Lower leg skin (tissue), 4 donors: Measurements from ENCODE around the gene FGF2. TPM values are rescaled to one million over a fixed set of nuclear protein-coding genes. Genes with fewer than 3 reads are reported as not detected.
"Not testable (repeated sequence)": the region's sequence is repeated elsewhere in the genome, so short reads cannot be mapped to it uniquely, and the experiment has no call there.

ENCODE experiments used
- DNase-seq, 2 donors: peaks; one replicate each; pipeline ENCODE4 v3.0.0-alpha.2; 2019; ENCODE audit warnings: low spot score in 2 of 2
- H3K4me3 ChIP-seq: fragments of 200-600 bp; sonication (generic); 2 replicates; pipeline ENCODE4 v1.5.1; 2017; ENCODE audit warnings: mild to moderate bottlenecking, low read depth; ENCODE audit not compliant: poor library complexity, severe bottlenecking
- CTCF ChIP-seq, 3 donors: fragments of 450-650 bp; IDR thresholded peaks; one replicate each; pipeline ENCODE4 v1.5.1; 2016; ENCODE audit warnings: antibody characterized with exemption in 3 of 3, mild to moderate bottlenecking in 3 of 3, moderate library complexity in 2 of 3
- POLR2A ChIP-seq, 2 donors: fragments of 450-650 bp; IDR thresholded peaks; one replicate each; pipeline ENCODE4 v1.6.1; 2016 to 2017; ENCODE audit warnings: antibody characterized with exemption in 2 of 2, mild to moderate bottlenecking in 1 of 2, moderate library complexity in 1 of 2
- WGBS, 2 donors: methylation state at CpG; one replicate each; pipeline ENCODE4 v1.1.5; 2018; 5-methylcytosine and 5-hydroxymethylcytosine counted together
- intact Hi-C: fragments of 100-400 bp; cut with DNase I; formaldehyde crosslinking; loops from one replicate; pipeline ENCODE4 v1.15.0; 2023; ENCODE audit warnings: low total_unique reads
- total RNA-seq, 4 donors: library from RNA; depleted of rRNA; stranded (reverse); fragments of >200 nt; gene quantifications; one replicate each; pipeline ENCODE4 v1.1.0, GENCODE V29; 2016

FGF2 gene
- total RNA-seq, 4 donors from 2014 or later: 4.8 to 6.1 (median 5.0) TPM

DNA sequence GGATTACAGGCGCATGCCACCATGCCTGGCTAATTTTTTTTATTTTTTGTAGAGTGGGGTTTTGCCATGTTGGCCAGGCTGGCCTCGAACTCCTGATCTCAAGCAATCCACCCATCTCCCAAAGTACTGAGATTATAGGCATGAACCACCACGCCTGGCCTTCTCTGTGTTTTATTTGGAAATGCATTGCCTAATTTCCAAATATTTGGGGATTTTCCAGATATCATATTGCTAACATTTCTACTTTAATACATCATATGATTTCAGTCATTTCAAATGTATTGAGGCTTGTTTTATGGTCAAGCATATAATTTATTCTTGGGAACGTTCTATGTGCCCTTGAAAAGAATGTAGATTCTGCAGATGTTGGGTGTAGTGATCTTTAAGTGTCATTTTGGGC lies 38.8 kb downstream of the FGF2 start:
- WGBS, 2 donors: 76 to 83% methylated on average over 4 of the region's 4 CpGs
- intact Hi-C loops: no loop called here
- no peak overlapping the region for H3K4me3 ChIP-seq
- TF ChIP-seq CTCF (IDR thresholded peaks at IDR 0.05) (no peak), POLR2A (IDR thresholded peaks at IDR 0.05) (no peak)
- no peak for DNase-seq

DNA sequence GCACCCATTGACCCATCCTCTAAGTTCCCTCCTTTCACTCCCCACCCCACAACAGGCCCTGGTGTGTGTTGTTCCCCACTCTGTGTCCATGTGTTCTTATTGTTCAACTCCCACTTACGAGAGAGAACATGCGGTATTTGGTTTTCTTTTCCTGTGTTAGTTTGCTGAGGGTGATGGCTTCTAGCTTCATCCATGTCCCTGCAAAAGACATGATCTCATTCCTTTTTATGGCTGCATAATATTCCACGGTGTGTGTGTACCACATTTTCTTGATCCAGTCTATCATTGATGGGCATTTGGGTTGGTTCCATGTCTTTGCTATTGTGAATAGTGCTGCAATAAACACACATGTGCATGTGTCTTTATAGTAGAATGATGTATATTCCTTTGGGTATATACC lies 41.6 kb downstream of the FGF2 start:
- H3K4me3 ChIP-seq, DNase-seq, intact Hi-C loops: not testable (repeated sequence)
- 97 to 99% methylated on average over 3 of the region's 3 CpGs for WGBS, 2 donors

DNA sequence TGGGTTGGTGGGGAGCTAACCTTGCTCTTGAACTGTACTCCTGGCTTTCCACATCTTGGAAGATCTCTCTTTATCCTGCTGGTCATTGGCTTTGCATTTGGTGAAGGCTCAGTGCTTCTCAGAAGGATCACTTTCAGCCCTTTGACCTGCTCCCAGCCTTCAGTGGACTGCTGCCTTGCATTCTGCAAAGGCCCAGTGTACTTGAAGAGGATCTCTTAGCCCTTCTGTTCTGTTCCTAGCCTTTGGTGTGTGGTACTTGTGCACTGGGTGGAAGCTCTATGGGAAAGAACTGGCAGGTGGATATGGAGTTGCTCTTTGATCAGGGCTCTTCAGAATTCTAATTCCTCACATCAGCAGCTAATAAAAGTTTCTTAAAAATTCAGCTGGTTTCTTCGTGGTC lies 46.5 kb downstream of the FGF2 start:
- no peak for DNase-seq
- whole genome bisulfite sequencing, 2 donors: 75 to 88% methylated on average over 1 of the region's 1 CpG
- intact Hi-C loops: no loop called here
- no peak for TF ChIP-seq POLR2A (IDR thresholded peaks at IDR 0.05)
- no peak for TF ChIP-seq CTCF (IDR thresholded peaks at IDR 0.05)
- no peak overlapping the region for H3K4me3 ChIP-seq

GRCh38 chr4:122873821-122874593 lies 47.4 kb downstream of the FGF2 start:
- WGBS, 2 donors: 79 to 86% methylated on average over 4 of the region's 4 CpGs
- TF ChIP-seq POLR2A (IDR thresholded peaks at IDR 0.05) (no peak), CTCF (IDR thresholded peaks at IDR 0.05) (no peak)
- no peak overlapping the region for H3K4me3 ChIP-seq
- DNase-seq: no peak
- intact Hi-C loops: no loop called here

- no peak for DNase-seq
- 92% methylated on average over 5 of the region's 5 CpGs for WGBS, 2 donors
- intact Hi-C loops: no loop called here
- H3K4me3 ChIP-seq: no peak overlapping the region
- TF ChIP-seq POLR2A (IDR thresholded peaks at IDR 0.05) (no peak), CTCF (IDR thresholded peaks at IDR 0.05) (no peak)
These were observed 49.3 kb downstream of the FGF2 start for GRCh38 chr4:122875949-122876348.

DNA sequence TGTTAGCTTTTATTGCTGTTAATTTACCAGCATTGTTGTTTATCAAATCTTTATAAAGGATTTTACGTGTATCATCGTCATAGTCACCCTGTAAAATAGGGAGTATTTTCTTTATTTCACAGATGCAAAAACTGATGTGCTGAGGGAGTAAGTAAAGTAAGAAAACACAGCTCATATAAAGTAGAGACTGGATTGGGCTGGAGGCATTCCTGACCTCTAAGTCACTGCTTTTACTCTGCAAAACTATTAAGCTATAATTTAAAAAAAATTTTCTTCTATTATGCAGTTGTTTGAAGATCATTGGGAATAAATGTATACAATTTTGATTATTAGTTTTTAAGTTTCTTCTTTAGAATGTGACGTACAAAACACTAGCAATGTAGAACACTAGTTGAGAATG lies 49.8 kb downstream of the FGF2 start:
- TF ChIP-seq POLR2A (IDR thresholded peaks at IDR 0.05): no peak
- TF ChIP-seq CTCF (IDR thresholded peaks at IDR 0.05): no peak
- no peak overlapping the region for H3K4me3 ChIP-seq
- intact Hi-C loops: no loop called here
- no peak for DNase-seq
- WGBS, 2 donors: 92% methylated on average over 3 of the region's 3 CpGs
